Measurements from ENCODE around the gene NOL12.

- no peak for TF ChIP-seq CTCF (IDR thresholded peaks at IDR 0.05; ENCODE audit: poor library complexity, severe bottlenecking)
- TF ChIP-seq EZH2 (IDR thresholded peaks at IDR 0.05; ENCODE audit: borderline replicate concordance, insufficient read depth, low read length, poor library complexity, severe bottlenecking), result no peak
- TF ChIP-seq EP300 (conservative IDR thresholded peaks at IDR 0.05; ENCODE audit: poor library complexity, severe bottlenecking), result no peak
- no peak for TF ChIP-seq TAF1 (IDR thresholded peaks at IDR 0.05; ENCODE audit: low read depth)
- no peak for TF ChIP-seq REST (IDR thresholded peaks at IDR 0.05; ENCODE audit: borderline replicate concordance)
- TF ChIP-seq POLR2AphosphoS5 (IDR thresholded peaks at IDR 0.05), result no peak
- TF ChIP-seq RAD21 (conservative IDR thresholded peaks at IDR 0.05), result no peak
- no peak for TF ChIP-seq SMC3 (conservative IDR thresholded peaks at IDR 0.05; ENCODE audit: poor library complexity)
Measured at GRCh38 chr22:37654563-37655251, 31.4 kb upstream of the NOL12 start.
